SK-N-DZ (cell line): ENCODE results near the gene LIMCH1.

Experiments used
- DNase-seq: peaks from one replicate; pipeline ENCODE4 v3.0.0-alpha.2; 2015; ENCODE audit warnings: low spot score

LIMCH1 gene

GRCh38 chr4:41602886-41603498 is 65.0 kb downstream of the LIMCH1 start:
- no peak for DNase-seq

- DNase-seq, result no peak
Observed at GRCh38 chr4:41609851-41610250, 71.9 kb downstream of the LIMCH1 start.

- DNase-seq, result no peak
Observed at GRCh38 chr4:41610474-41610873, 72.5 kb downstream of the LIMCH1 start.

GRCh38 chr4:41611124-41611838 is 73.3 kb downstream of the LIMCH1 start:
- no peak for DNase-seq

GRCh38 chr4:41611881-41612871 is 74.2 kb downstream of the LIMCH1 start:
- peak; percentile 21 for DNase-seq

- no peak for DNase-seq
Observed at GRCh38 chr4:41613386-41613785, 75.4 kb downstream of the LIMCH1 start.

GRCh38 chr4:41613821-41614220 is 75.9 kb downstream of the LIMCH1 start:
- DNase-seq, result no peak

- DNase-seq, result no peak
Observed at GRCh38 chr4:41614519-41614918, 76.6 kb downstream of the LIMCH1 start.

GRCh38 chr4:41619161-41619560 is 81.2 kb downstream of the LIMCH1 start:
- DNase-seq, result no peak

GRCh38 chr4:41620594-41621256 is 82.8 kb downstream of the LIMCH1 start:
- DNase-seq, result no peak

GRCh38 chr4:41622787-41623186 is 84.8 kb downstream of the LIMCH1 start:
- no peak for DNase-seq

GRCh38 chr4:41624765-41625164 is 86.8 kb downstream of the LIMCH1 start:
- no peak for DNase-seq

- DNase-seq, result no peak
Observed at GRCh38 chr4:41625531-41625930, 87.6 kb downstream of the LIMCH1 start.

GRCh38 chr4:41628936-41629335 is 91.0 kb downstream of the LIMCH1 start:
- DNase-seq, result no peak

- no peak for DNase-seq
Observed at GRCh38 chr4:41631523-41631922, 93.6 kb downstream of the LIMCH1 start.

GRCh38 chr4:41632481-41633073 is 94.6 kb downstream of the LIMCH1 start:
- DNase-seq, result no peak

GRCh38 chr4:41633321-41633720 is 95.4 kb downstream of the LIMCH1 start:
- no peak for DNase-seq

- no peak for DNase-seq
Observed at GRCh38 chr4:41635441-41635840, 97.5 kb downstream of the LIMCH1 start.

GRCh38 chr4:41638203-41638602 is 100.2 kb downstream of the LIMCH1 start:
- no peak for DNase-seq

- no peak for DNase-seq
Observed at GRCh38 chr4:41638866-41639265, 100.9 kb downstream of the LIMCH1 start.

- DNase-seq, result no peak
Observed at GRCh38 chr4:41639291-41639690, 101.3 kb downstream of the LIMCH1 start.
